ENCODE measurements around the gene ARHGEF6. TPM values are rescaled to one million over a fixed set of nuclear protein-coding genes. Genes with fewer than 3 reads are reported as not detected.
"Not testable (repeated sequence)": the region's sequence is repeated elsewhere in the genome, so short reads cannot be mapped to it uniquely, and the experiment has no call there.

The ARHGEF6 gene
- total RNA-seq, 1 donor from 2014 or later: 11.6 TPM

- DNase-seq (ENCODE audit: extremely low read depth, low read depth, low spot score): no peak
Measured at GRCh38 chrX:136784231-136784630, 3.5 kb upstream of the ARHGEF6 start.

GRCh38 chrX:136783159-136783558, 2.4 kb upstream of the ARHGEF6 start:
- DNase-seq (ENCODE audit: extremely low read depth, low read depth, low spot score): no peak

GRCh38 chrX:136781180-136781797, 557 bp upstream of the ARHGEF6 start:
- no peak for DNase-seq (ENCODE audit: extremely low read depth, low read depth, low spot score)

- no peak for DNase-seq (ENCODE audit: extremely low read depth, low read depth, low spot score)
Measured at GRCh38 chrX:136780241-136780640, 491 bp downstream of the ARHGEF6 start.

GRCh38 chrX:136779346-136779781, 1.4 kb downstream of the ARHGEF6 start:
- DNase-seq (ENCODE audit: extremely low read depth, low read depth, low spot score): no peak

- no peak for DNase-seq (ENCODE audit: extremely low read depth, low read depth, low spot score)
Measured at GRCh38 chrX:136778916-136779315, 1.8 kb downstream of the ARHGEF6 start.

GRCh38 chrX:136778020-136778419, 2.7 kb downstream of the ARHGEF6 start:
- DNase-seq (ENCODE audit: extremely low read depth, low read depth, low spot score): no peak

GRCh38 chrX:136773648-136774047, 7.1 kb downstream of the ARHGEF6 start:
- no peak for DNase-seq (ENCODE audit: extremely low read depth, low read depth, low spot score)

- DNase-seq (ENCODE audit: extremely low read depth, low read depth, low spot score): not testable (repeated sequence)
Measured at GRCh38 chrX:136771869-136772268, 8.9 kb downstream of the ARHGEF6 start.

GRCh38 chrX:136768469-136769084, 12.2 kb downstream of the ARHGEF6 start:
- no peak for DNase-seq (ENCODE audit: extremely low read depth, low read depth, low spot score)

- no peak for DNase-seq (ENCODE audit: extremely low read depth, low read depth, low spot score)
Measured at GRCh38 chrX:136767104-136767941, 13.4 kb downstream of the ARHGEF6 start.

- DNase-seq (ENCODE audit: extremely low read depth, low read depth, low spot score): no peak
Measured at GRCh38 chrX:136766785-136767103, 14.0 kb downstream of the ARHGEF6 start.

GRCh38 chrX:136765821-136766356, 14.8 kb downstream of the ARHGEF6 start:
- no peak for DNase-seq (ENCODE audit: extremely low read depth, low read depth, low spot score)

GRCh38 chrX:136764206-136764605, 16.5 kb downstream of the ARHGEF6 start:
- no peak for DNase-seq (ENCODE audit: extremely low read depth, low read depth, low spot score)

GRCh38 chrX:136762820-136763452, 17.8 kb downstream of the ARHGEF6 start:
- DNase-seq (ENCODE audit: extremely low read depth, low read depth, low spot score): no peak

GRCh38 chrX:136761421-136761820, 19.3 kb downstream of the ARHGEF6 start:
- no peak for DNase-seq (ENCODE audit: extremely low read depth, low read depth, low spot score)

GRCh38 chrX:136759968-136760367, 20.8 kb downstream of the ARHGEF6 start:
- DNase-seq (ENCODE audit: extremely low read depth, low read depth, low spot score): no peak

GRCh38 chrX:136755411-136755810, 25.3 kb downstream of the ARHGEF6 start:
- no peak for DNase-seq (ENCODE audit: extremely low read depth, low read depth, low spot score)

GRCh38 chrX:136754651-136755050, 26.1 kb downstream of the ARHGEF6 start:
- DNase-seq (ENCODE audit: extremely low read depth, low read depth, low spot score): no peak

- DNase-seq (ENCODE audit: extremely low read depth, low read depth, low spot score): no peak
Measured at GRCh38 chrX:136752796-136753195, 27.9 kb downstream of the ARHGEF6 start.

GRCh38 chrX:136752346-136752745, 28.4 kb downstream of the ARHGEF6 start:
- DNase-seq (ENCODE audit: extremely low read depth, low read depth, low spot score): no peak
